Neural cell (in vitro differentiated cells): ENCODE results near the gene SORCS1. TPM values are rescaled to one million over a fixed set of nuclear protein-coding genes. Genes with fewer than 3 reads are reported as not detected.

ENCODE experiments used
- H2AFZ ChIP-seq: fragments of 200-600, 300-800 bp; sonication (generic), shearing (Covaris generic); 2 replicates; pipeline ENCODE4 v1.6.0; 2014; ENCODE audit warnings: low read depth, mild to moderate bottlenecking, antibody characterized with exemption, low read length, moderate library complexity
- H3F3A ChIP-seq: fragments of 200-600 bp; shearing (Covaris generic); 2 replicates; pipeline ENCODE4 v1.6.1; 2016; ENCODE audit warnings: mild to moderate bottlenecking, moderate library complexity, mixed read lengths, antibody characterized with exemption, low read length; ENCODE audit not compliant: insufficient read depth, poor library complexity, severe bottlenecking
- H3K27ac ChIP-seq: fragments of 200-600, 300-800 bp; sonication (generic), shearing (Covaris generic); 2 replicates; pipeline ENCODE4 v1.5.1; 2014; ENCODE audit warnings: mild to moderate bottlenecking, low read length, moderate library complexity
- H3K27me3 ChIP-seq: fragments of 300-800, 200-600 bp; sonication (generic), shearing (Covaris generic); 2 replicates; pipeline ENCODE4 v1.6.0; 2014; ENCODE audit warnings: mild to moderate bottlenecking, low read depth, low read length, moderate library complexity; ENCODE audit not compliant: insufficient read depth
- H3K36me3 ChIP-seq: fragments of 300-800, 200-600 bp; sonication (generic), shearing (Covaris generic); 2 replicates; pipeline ENCODE4 v1.5.1; 2014; ENCODE audit warnings: mild to moderate bottlenecking, antibody characterized with exemption, low read length, moderate library complexity; ENCODE audit not compliant: insufficient read depth
- H3K4me2 ChIP-seq: fragments of 300-800, 200-600 bp; sonication (generic), shearing (Covaris generic); 2 replicates; pipeline ENCODE4 v1.6.0; 2014; ENCODE audit warnings: mild to moderate bottlenecking, low read length
- H3K4me3 ChIP-seq: fragments of 300-800, 200-600 bp; sonication (generic), shearing (Covaris generic); 2 replicates; pipeline ENCODE4 v1.5.1; 2014; ENCODE audit warnings: mild to moderate bottlenecking, low read length, moderate library complexity
- H3K79me2 ChIP-seq: fragments of 200-600 bp; shearing (Covaris generic); replicated peaks from 2 replicates; pipeline ENCODE4 v1.6.0; 2014; ENCODE audit warnings: mild to moderate bottlenecking, low read length, moderate library complexity; ENCODE audit not compliant: insufficient read depth
- H3K9ac ChIP-seq: fragments of 300-800, 200-600 bp; sonication (generic), shearing (Covaris generic); 2 replicates; pipeline ENCODE4 v1.6.1; 2016; ENCODE audit warnings: mild to moderate bottlenecking, low read length, mixed read lengths
- H3K9me2 ChIP-seq: fragments of 200-600 bp; shearing (Covaris generic); 2 replicates; pipeline ENCODE4 v1.6.1; 2016; ENCODE audit warnings: mild to moderate bottlenecking, low read length, mixed read lengths; ENCODE audit not compliant: insufficient read depth
- H3K9me3 ChIP-seq: fragments of 200-600, 300-800 bp; sonication (generic), shearing (Covaris generic); 2 replicates; pipeline ENCODE4 v1.6.1; 2016; ENCODE audit warnings: mild to moderate bottlenecking, mixed run types, low read length, moderate library complexity, mixed read lengths
- H4K20me1 ChIP-seq: fragments of 200-600 bp; shearing (Covaris generic); 2 replicates; pipeline ENCODE4 v1.6.1; 2016; ENCODE audit warnings: mild to moderate bottlenecking, mixed run types; ENCODE audit not compliant: insufficient read depth
- EP300 ChIP-seq: fragments of 450-650 bp; conservative IDR thresholded peaks from 2 replicates; pipeline ENCODE4 v1.6.1; 2014; ENCODE audit warnings: antibody characterized with exemption, mild to moderate bottlenecking, moderate library complexity; ENCODE audit not compliant: poor library complexity, severe bottlenecking
- EZH2 ChIP-seq: fragments of 200-600, 300-800 bp; shearing (Covaris generic), sonication (generic); IDR thresholded peaks from 2 replicates; pipeline ENCODE4 v1.6.1; 2014; ENCODE audit warnings: antibody characterized with exemption, low read length, borderline replicate concordance, mild to moderate bottlenecking; ENCODE audit not compliant: insufficient read depth, poor library complexity, severe bottlenecking
- MXI1 ChIP-seq: fragments of 450-650 bp; conservative IDR thresholded peaks from 2 replicates; pipeline ENCODE4 v1.6.1; 2014; ENCODE audit warnings: antibody characterized with exemption, mild to moderate bottlenecking; ENCODE audit not compliant: poor library complexity, severe bottlenecking
- POLR2AphosphoS5 ChIP-seq: IDR thresholded peaks from 2 replicates; pipeline ENCODE4 v1.6.1; 2012
- RAD21 ChIP-seq: fragments of 450-650 bp; conservative IDR thresholded peaks from 2 replicates; pipeline ENCODE4 v1.6.1; 2014; ENCODE audit warnings: antibody characterized with exemption, mild to moderate bottlenecking, moderate library complexity
- SMC3 ChIP-seq: fragments of 450-650 bp; conservative IDR thresholded peaks from 2 replicates; pipeline ENCODE4 v1.6.1; 2014; ENCODE audit warnings: antibody characterized with exemption, mild to moderate bottlenecking, moderate library complexity; ENCODE audit not compliant: poor library complexity
- TAF1 ChIP-seq: IDR thresholded peaks from 2 replicates; pipeline ENCODE4 v1.6.1; 2012; ENCODE audit warnings: low read depth
- polyA plus RNA-seq: library from polyadenylated mRNA; depleted of rRNA; stranded (reverse); fragments of >200 nt; gene quantifications from 2 replicates; pipeline ENCODE4 v1.2.3, GENCODE V29; 2014
- TF ChIP-seq, protein P1 (sequence below): IDR thresholded peaks from 2 replicates; pipeline ENCODE4 v1.6.1; 2012; ENCODE audit warnings: borderline replicate concordance
- TF ChIP-seq, protein P2 (sequence below): fragments of 450-650 bp; IDR thresholded peaks from 2 replicates; pipeline ENCODE4 v1.5.1; 2014; ENCODE audit warnings: antibody characterized with exemption, mild to moderate bottlenecking, moderate library complexity; ENCODE audit not compliant: poor library complexity, severe bottlenecking

Gene SORCS1
- polyA plus RNA-seq, 1 donor from 2014 or later: 27.0 TPM

DNA sequence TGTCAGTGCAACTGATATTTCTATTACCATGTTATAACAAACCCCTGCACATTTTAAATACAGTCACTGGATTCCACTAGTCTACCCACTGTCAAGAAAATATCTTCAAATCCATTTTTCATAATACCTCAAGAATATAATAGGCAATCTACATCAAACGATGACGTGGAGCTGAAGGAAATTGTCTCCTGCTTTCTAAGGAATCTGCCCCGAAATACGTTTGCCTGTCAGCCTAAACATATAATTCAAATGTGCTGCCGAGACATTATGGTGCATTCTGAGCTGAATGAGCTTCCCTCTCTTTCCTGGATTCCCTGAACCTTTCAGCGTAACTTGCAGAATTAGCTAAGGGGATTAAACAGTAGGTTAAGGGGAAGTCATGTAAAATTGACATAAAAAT, 306.8 kb downstream of the SORCS1 start:
- Histone ChIP-seq H3K27ac (peak overlapping the region; percentile 81), H3K4me2 (peak overlapping the region; percentile 40), H3K79me2 (no peaks in the 10 kb centered on the region), H3F3A (no peaks in the 10 kb centered on the region), H3K9me2 (no peaks in the 10 kb centered on the region), H3K9ac (peak overlapping the region; percentile 35), H3K36me3 (no peaks in the 10 kb centered on the region), H3K27me3 (no peaks in the 10 kb centered on the region), H3K4me3 (peak overlapping the region; percentile 49), H4K20me1 (no peaks in the 10 kb centered on the region), H2AFZ (no peak overlapping the region), H3K9me3 (no peaks in the 10 kb centered on the region)
- TF ChIP-seq MXI1 (no peak), TAF1 (no peak), EZH2 (no peak), SMC3 (peak; percentile 36), POLR2AphosphoS5 (peak; percentile 82), RAD21 (peak; percentile 45), EP300 (peak; percentile 91)
- TF ChIP-seq, protein P1, sequence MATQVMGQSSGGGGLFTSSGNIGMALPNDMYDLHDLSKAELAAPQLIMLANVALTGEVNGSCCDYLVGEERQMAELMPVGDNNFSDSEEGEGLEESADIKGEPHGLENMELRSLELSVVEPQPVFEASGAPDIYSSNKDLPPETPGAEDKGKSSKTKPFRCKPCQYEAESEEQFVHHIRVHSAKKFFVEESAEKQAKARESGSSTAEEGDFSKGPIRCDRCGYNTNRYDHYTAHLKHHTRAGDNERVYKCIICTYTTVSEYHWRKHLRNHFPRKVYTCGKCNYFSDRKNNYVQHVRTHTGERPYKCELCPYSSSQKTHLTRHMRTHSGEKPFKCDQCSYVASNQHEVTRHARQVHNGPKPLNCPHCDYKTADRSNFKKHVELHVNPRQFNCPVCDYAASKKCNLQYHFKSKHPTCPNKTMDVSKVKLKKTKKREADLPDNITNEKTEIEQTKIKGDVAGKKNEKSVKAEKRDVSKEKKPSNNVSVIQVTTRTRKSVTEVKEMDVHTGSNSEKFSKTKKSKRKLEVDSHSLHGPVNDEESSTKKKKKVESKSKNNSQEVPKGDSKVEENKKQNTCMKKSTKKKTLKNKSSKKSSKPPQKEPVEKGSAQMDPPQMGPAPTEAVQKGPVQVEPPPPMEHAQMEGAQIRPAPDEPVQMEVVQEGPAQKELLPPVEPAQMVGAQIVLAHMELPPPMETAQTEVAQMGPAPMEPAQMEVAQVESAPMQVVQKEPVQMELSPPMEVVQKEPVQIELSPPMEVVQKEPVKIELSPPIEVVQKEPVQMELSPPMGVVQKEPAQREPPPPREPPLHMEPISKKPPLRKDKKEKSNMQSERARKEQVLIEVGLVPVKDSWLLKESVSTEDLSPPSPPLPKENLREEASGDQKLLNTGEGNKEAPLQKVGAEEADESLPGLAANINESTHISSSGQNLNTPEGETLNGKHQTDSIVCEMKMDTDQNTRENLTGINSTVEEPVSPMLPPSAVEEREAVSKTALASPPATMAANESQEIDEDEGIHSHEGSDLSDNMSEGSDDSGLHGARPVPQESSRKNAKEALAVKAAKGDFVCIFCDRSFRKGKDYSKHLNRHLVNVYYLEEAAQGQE: peak; percentile 94
- TF ChIP-seq, protein P2, sequence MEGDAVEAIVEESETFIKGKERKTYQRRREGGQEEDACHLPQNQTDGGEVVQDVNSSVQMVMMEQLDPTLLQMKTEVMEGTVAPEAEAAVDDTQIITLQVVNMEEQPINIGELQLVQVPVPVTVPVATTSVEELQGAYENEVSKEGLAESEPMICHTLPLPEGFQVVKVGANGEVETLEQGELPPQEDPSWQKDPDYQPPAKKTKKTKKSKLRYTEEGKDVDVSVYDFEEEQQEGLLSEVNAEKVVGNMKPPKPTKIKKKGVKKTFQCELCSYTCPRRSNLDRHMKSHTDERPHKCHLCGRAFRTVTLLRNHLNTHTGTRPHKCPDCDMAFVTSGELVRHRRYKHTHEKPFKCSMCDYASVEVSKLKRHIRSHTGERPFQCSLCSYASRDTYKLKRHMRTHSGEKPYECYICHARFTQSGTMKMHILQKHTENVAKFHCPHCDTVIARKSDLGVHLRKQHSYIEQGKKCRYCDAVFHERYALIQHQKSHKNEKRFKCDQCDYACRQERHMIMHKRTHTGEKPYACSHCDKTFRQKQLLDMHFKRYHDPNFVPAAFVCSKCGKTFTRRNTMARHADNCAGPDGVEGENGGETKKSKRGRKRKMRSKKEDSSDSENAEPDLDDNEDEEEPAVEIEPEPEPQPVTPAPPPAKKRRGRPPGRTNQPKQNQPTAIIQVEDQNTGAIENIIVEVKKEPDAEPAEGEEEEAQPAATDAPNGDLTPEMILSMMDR: no peak

DNA sequence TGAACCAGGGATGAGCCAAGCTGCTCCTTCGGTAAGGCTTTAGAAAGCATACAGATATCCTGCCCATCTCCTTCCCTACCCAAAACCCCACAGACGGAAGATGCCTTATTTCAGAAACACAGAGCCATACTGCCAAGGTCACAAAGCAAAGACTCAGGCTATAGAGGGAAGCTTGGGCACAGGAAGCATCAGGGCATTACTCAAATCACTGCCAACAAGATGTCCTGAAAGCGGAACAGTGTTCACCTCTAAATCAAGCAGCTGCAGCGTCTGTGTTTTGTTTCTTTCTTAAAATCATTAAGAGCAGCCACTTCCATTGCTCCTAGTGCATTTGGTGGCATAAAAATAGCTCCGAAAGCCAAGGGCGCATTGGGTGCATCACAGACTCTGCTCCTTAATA, 307.3 kb downstream of the SORCS1 start:
- H3K4me3 ChIP-seq: peak overlapping the region; percentile 49
- no peaks in the 10 kb centered on the region for H3K27me3 ChIP-seq
- H3K36me3 ChIP-seq: no peaks in the 10 kb centered on the region
- no peaks in the 10 kb centered on the region for H3K9me2 ChIP-seq
- TF ChIP-seq, protein P2: no peak
- TF ChIP-seq, protein P1: no peak
- TF ChIP-seq EZH2 (no peak), MXI1 (no peak), POLR2AphosphoS5 (no peak), TAF1 (no peak), RAD21 (no peak), SMC3 (no peak), EP300 (no peak)
- H3K9ac ChIP-seq: peak overlapping the region; percentile 40
- no peaks in the 10 kb centered on the region for H3K79me2 ChIP-seq
- H2AFZ ChIP-seq: no peak overlapping the region
- H3K4me2 ChIP-seq: peak overlapping the region; percentile 26
- no peaks in the 10 kb centered on the region for H3F3A ChIP-seq
- no peaks in the 10 kb centered on the region for H3K9me3 ChIP-seq
- H4K20me1 ChIP-seq: no peaks in the 10 kb centered on the region
- H3K27ac ChIP-seq: peak overlapping the region; percentile 81
